Trophoblast cell (in vitro differentiated cells and primary cell): ENCODE results near the gene GDPD2.

Experiments used
- DNase-seq, 2 donors: peaks; one replicate each; pipeline ENCODE4 v3.0.0-alpha.2; 2016
- H2AFZ ChIP-seq: 2 replicates; pipeline ENCODE4 v1.6.1; 2013; ENCODE audit warnings: low read length, moderate library complexity, mild to moderate bottlenecking; ENCODE audit not compliant: insufficient read depth, poor library complexity
- H2AK5ac ChIP-seq: 2 replicates; pipeline ENCODE4 v1.6.1; 2013; ENCODE audit warnings: mild to moderate bottlenecking, low read length
- H2BK120ac ChIP-seq: 2 replicates; pipeline ENCODE4 v1.6.1; 2013; ENCODE audit warnings: low read length, mild to moderate bottlenecking, moderate library complexity; ENCODE audit not compliant: insufficient read depth, poor library complexity
- H2BK12ac ChIP-seq: 2 replicates; pipeline ENCODE4 v1.6.1; 2013; ENCODE audit warnings: mild to moderate bottlenecking, low read length, moderate library complexity
- H2BK5ac ChIP-seq: 2 replicates; pipeline ENCODE4 v1.6.1; 2013; ENCODE audit warnings: low read length, low read depth, moderate library complexity, mild to moderate bottlenecking; ENCODE audit not compliant: poor library complexity
- H3K14ac ChIP-seq: 2 replicates; pipeline ENCODE4 v1.6.1; 2013; ENCODE audit warnings: mild to moderate bottlenecking, low read length
- H3K18ac ChIP-seq: 2 replicates; pipeline ENCODE4 v1.6.1; 2013; ENCODE audit warnings: mild to moderate bottlenecking, low read length
- H3K23ac ChIP-seq: 2 replicates; pipeline ENCODE4 v1.6.1; 2013; ENCODE audit warnings: low read length
- H3K27ac ChIP-seq: 2 replicates; pipeline ENCODE4 v1.5.1; 2013; ENCODE audit warnings: low read depth, mild to moderate bottlenecking, inconsistent platforms, low read length, moderate library complexity
- H3K27me3 ChIP-seq: 2 replicates; pipeline ENCODE4 v1.6.1; 2013; ENCODE audit warnings: inconsistent platforms, mild to moderate bottlenecking, low read length, moderate library complexity; ENCODE audit not compliant: insufficient read depth
- H3K36me3 ChIP-seq, 2 experiments: 1 replicate in 1 of 2; 2 replicates in 1 of 2; pipeline ENCODE4 v1.6.1; 2013; ENCODE audit warnings: low read length in 2 of 2, mild to moderate bottlenecking in 2 of 2, moderate library complexity in 1 of 2; ENCODE audit not compliant: insufficient read depth in 2 of 2, control insufficient read depth in 1 of 2
- H3K4ac ChIP-seq: 2 replicates; pipeline ENCODE4 v1.6.1; 2013; ENCODE audit warnings: low read depth, mild to moderate bottlenecking, low read length, moderate library complexity
- H3K4me1 ChIP-seq, 2 experiments: 1 replicate in 1 of 2; 2 replicates in 1 of 2; pipeline ENCODE4 v1.6.1; 2013; ENCODE audit warnings: low read length in 2 of 2, mild to moderate bottlenecking in 2 of 2, moderate library complexity in 1 of 2; ENCODE audit not compliant: insufficient read depth in 2 of 2, control insufficient read depth in 1 of 2
- H3K4me2 ChIP-seq: 2 replicates; pipeline ENCODE4 v1.6.1; 2013; ENCODE audit warnings: inconsistent platforms, mild to moderate bottlenecking, low read length, moderate library complexity
- H3K4me3 ChIP-seq: 2 replicates; pipeline ENCODE4 v1.5.1; 2013; ENCODE audit warnings: mild to moderate bottlenecking, low read depth, low read length, inconsistent platforms
- H3K79me1 ChIP-seq: one replicate; pipeline ENCODE4 v1.6.1; 2013; ENCODE audit warnings: low read length
- H3K79me2 ChIP-seq: 2 replicates; pipeline ENCODE4 v1.6.1; 2013; ENCODE audit warnings: low read length, mild to moderate bottlenecking; ENCODE audit not compliant: control insufficient read depth, insufficient read depth, poor library complexity
- H3K9ac ChIP-seq: 2 replicates; pipeline ENCODE4 v1.6.1; 2013; ENCODE audit warnings: mild to moderate bottlenecking, low read length
- H3K9me3 ChIP-seq: 2 replicates; pipeline ENCODE4 v1.6.1; 2013; ENCODE audit warnings: low read depth, mild to moderate bottlenecking, control low read depth, inconsistent platforms, low read length; ENCODE audit not compliant: insufficient read depth
- H4K12ac ChIP-seq: 2 replicates; pipeline ENCODE4 v1.6.1; 2013; ENCODE audit warnings: low read depth, mild to moderate bottlenecking, low read length, moderate library complexity
- H4K8ac ChIP-seq: 2 replicates; pipeline ENCODE4 v1.6.1; 2013; ENCODE audit warnings: low read depth, mild to moderate bottlenecking, low read length, moderate library complexity
- H4K91ac ChIP-seq: one replicate; pipeline ENCODE4 v1.6.1; 2013; ENCODE audit warnings: low read depth, mild to moderate bottlenecking, low read length, moderate library complexity
- WGBS: extraction: QIAGEN DNeasy Blood & Tissue Kit; methylation state at CpG from one replicate; pipeline ENCODE4 v1.1.7; 2013; ENCODE audit warnings: missing lambda C conversion rate; ENCODE audit not compliant: insufficient read length, insufficient coverage; ENCODE audit errors: extremely low coverage; 5-methylcytosine and 5-hydroxymethylcytosine counted together

The GDPD2 gene

GRCh38 chrX:70466968-70467367 lies 43.9 kb downstream of the GDPD2 start:
- Histone ChIP-seq H3K9ac (no peak overlapping the region), H3K23ac (no peak overlapping the region), H3K4me1 (no peaks in the 10 kb centered on the region), H2AK5ac (no peak overlapping the region), H2AFZ (no peak overlapping the region), H3K4ac (no peak overlapping the region), H3K14ac (no peak overlapping the region), H2BK12ac (no peak overlapping the region), H2BK5ac (no peak overlapping the region), H3K4me3 (no peak overlapping the region), H3K18ac (no peak overlapping the region), H4K91ac (no peak overlapping the region), H3K79me2 (no peaks in the 10 kb centered on the region), H3K79me1 (no peaks in the 10 kb centered on the region), H4K8ac (no peak overlapping the region), H4K12ac (no peak overlapping the region), H3K36me3 (peaks cover 0 to 1% of the 10 kb centered on the region in 2 experiments), H3K4me2 (no peak overlapping the region), H3K27me3 (no peaks in the 10 kb centered on the region), H3K9me3 (no peaks in the 10 kb centered on the region), H3K27ac (no peak overlapping the region), H2BK120ac (no peak overlapping the region)
- no peak for DNase-seq

- Histone ChIP-seq H3K23ac (no peak overlapping the region), H3K4me1 (no peaks in the 10 kb centered on the region), H3K4me3 (no peak overlapping the region), H3K9me3 (no peaks in the 10 kb centered on the region), H2AFZ (no peak overlapping the region), H3K14ac (no peak overlapping the region), H3K79me2 (no peaks in the 10 kb centered on the region), H4K12ac (no peak overlapping the region), H3K27ac (no peak overlapping the region), H4K91ac (no peak overlapping the region), H3K79me1 (no peaks in the 10 kb centered on the region), H3K4ac (no peak overlapping the region), H3K27me3 (no peaks in the 10 kb centered on the region), H3K18ac (no peak overlapping the region), H2AK5ac (no peak overlapping the region), H2BK12ac (no peak overlapping the region), H3K36me3 (peaks cover 0 to 1% of the 10 kb centered on the region in 2 experiments), H4K8ac (no peak overlapping the region), H2BK5ac (no peak overlapping the region), H3K9ac (no peak overlapping the region), H3K4me2 (no peak overlapping the region), H2BK120ac (no peak overlapping the region)
- no CpG with 5 or more reads among the region's 1 CpG for WGBS
- no peak for DNase-seq
Observed at GRCh38 chrX:70468709-70469108, 45.6 kb downstream of the GDPD2 start.

GRCh38 chrX:70470850-70471289 lies 47.8 kb downstream of the GDPD2 start:
- no peak overlapping the region for H3K4ac ChIP-seq
- H2BK12ac ChIP-seq = no peak overlapping the region
- no peak overlapping the region for H3K14ac ChIP-seq
- no peak overlapping the region for H2BK5ac ChIP-seq
- H2AK5ac ChIP-seq = no peak overlapping the region
- H3K18ac ChIP-seq = no peak overlapping the region
- no peaks in the 10 kb centered on the region for H3K79me1 ChIP-seq
- no peak overlapping the region for H3K27ac ChIP-seq
- H3K9me3 ChIP-seq = no peaks in the 10 kb centered on the region
- H3K79me2 ChIP-seq = no peaks in the 10 kb centered on the region
- no peaks in the 10 kb centered on the region for H3K4me1 ChIP-seq
- no peak overlapping the region for H3K4me3 ChIP-seq
- no peak overlapping the region for H3K4me2 ChIP-seq
- no peak overlapping the region for H2BK120ac ChIP-seq
- H4K91ac ChIP-seq = no peak overlapping the region
- H2AFZ ChIP-seq = no peak overlapping the region
- no peak overlapping the region for H3K23ac ChIP-seq
- WGBS = no CpG with 5 or more reads among the region's 3 CpGs
- H3K9ac ChIP-seq = no peak overlapping the region
- no peak overlapping the region for H4K8ac ChIP-seq
- peaks cover 0 to 1% of the 10 kb centered on the region in 2 experiments for H3K36me3 ChIP-seq
- DNase-seq = no peak
- no peak overlapping the region for H4K12ac ChIP-seq
- no peaks in the 10 kb centered on the region for H3K27me3 ChIP-seq

- Histone ChIP-seq H3K27me3 (no peaks in the 10 kb centered on the region), H2BK5ac (no peak overlapping the region), H4K8ac (no peak overlapping the region), H3K79me1 (no peaks in the 10 kb centered on the region), H2AK5ac (no peak overlapping the region), H4K12ac (no peak overlapping the region), H3K9ac (no peak overlapping the region), H3K79me2 (no peaks in the 10 kb centered on the region), H3K23ac (no peak overlapping the region), H3K4me1 (peaks cover 0 to 13% of the 10 kb centered on the region in 2 experiments), H3K4ac (no peak overlapping the region), H2BK12ac (no peak overlapping the region), H4K91ac (no peak overlapping the region), H3K4me3 (no peak overlapping the region), H3K27ac (no peak overlapping the region), H3K9me3 (no peaks in the 10 kb centered on the region), H3K18ac (no peak overlapping the region), H3K4me2 (no peak overlapping the region), H3K36me3 (peaks cover 0 to 7% of the 10 kb centered on the region in 2 experiments), H3K14ac (no peak overlapping the region), H2BK120ac (no peak overlapping the region), H2AFZ (no peak overlapping the region)
- WGBS = no CpG with 5 or more reads among the region's 5 CpGs
- DNase-seq = no peak
Observed at GRCh38 chrX:70476166-70476933, 53.2 kb downstream of the GDPD2 start.
